Measurements from ENCODE around the gene NECAB3.

Gene NECAB3

DNA sequence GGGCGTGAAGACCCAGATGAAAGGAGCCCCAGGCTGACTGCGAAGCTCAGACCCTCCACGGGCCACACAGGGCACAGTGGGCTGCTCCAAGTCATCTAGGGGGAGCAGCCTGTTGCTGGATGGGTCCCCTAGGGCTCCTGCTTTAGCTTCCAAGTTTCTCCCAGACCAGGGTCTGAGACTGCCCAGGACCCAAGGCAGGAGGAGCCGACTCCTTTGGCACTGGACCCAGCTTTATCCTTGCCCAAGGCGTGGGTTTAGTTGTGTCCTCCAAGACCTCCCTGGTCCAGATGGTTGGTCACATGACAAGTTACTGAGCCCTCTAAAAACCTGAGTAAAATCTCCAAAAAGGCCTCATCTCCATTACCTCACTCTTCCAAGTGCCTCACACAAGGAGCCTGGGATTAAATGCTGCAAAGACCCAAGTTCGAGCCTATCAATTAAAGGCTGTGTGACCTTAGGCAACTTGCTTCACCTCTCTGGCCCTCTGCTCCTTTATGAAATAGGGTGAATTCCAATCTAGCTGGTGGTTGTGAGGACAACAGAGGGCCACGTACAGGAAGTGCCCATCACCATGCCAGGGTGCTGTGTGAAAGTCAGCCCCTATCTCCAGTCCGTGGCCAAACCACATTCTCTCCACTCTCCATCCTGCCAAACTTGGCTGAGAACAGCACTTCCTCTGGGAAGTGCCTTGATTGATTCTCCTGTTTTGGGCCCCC lies 2.5 kb downstream of the NECAB3 start:
- no peak for DNase-seq (ENCODE audit: low read depth)
- TF ChIP-seq CTCF (IDR thresholded peaks at IDR 0.05; ENCODE audit: low read depth, low read length, missing control alignments): no peak
- no peak overlapping the region for H3K4me3 ChIP-seq (ENCODE audit: low read depth, low read length)

- DNase-seq (ENCODE audit: low read depth): no peak
- no peak overlapping the region for H3K4me3 ChIP-seq (ENCODE audit: low read depth, low read length)
- no peak for TF ChIP-seq CTCF (IDR thresholded peaks at IDR 0.05; ENCODE audit: low read depth, low read length, missing control alignments)
Measured at GRCh38 chr20:33670715-33671499, 3.3 kb downstream of the NECAB3 start.

GRCh38 chr20:33669873-33670640 lies 4.2 kb downstream of the NECAB3 start:
- TF ChIP-seq CTCF (IDR thresholded peaks at IDR 0.05; ENCODE audit: low read depth, low read length, missing control alignments): no peak
- DNase-seq (ENCODE audit: low read depth): no peak
- no peak overlapping the region for H3K4me3 ChIP-seq (ENCODE audit: low read depth, low read length)

DNA sequence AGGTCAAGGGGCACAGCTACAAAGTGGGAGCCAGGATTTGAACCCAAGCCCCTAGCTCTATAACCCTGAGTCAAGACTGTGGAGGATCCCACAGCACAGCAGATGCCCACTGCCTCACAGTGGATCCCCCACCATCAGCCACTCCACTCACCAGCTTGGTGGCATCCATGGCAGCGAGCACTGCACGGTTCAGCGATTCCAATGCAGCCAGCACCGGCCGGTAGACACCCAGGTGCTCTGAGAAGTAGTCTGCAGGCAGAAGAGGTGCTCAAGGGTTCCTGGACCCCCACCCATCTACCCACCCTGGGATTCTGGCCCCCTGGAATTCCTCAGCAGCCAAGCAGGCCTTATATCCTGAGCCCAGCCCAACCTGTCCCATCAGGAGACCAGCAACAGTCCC lies 5.0 kb downstream of the NECAB3 start:
- TF ChIP-seq CTCF (IDR thresholded peaks at IDR 0.05; ENCODE audit: low read depth, low read length, missing control alignments): no peak
- no peak overlapping the region for H3K4me3 ChIP-seq (ENCODE audit: low read depth, low read length)
- no peak for DNase-seq (ENCODE audit: low read depth)

DNA sequence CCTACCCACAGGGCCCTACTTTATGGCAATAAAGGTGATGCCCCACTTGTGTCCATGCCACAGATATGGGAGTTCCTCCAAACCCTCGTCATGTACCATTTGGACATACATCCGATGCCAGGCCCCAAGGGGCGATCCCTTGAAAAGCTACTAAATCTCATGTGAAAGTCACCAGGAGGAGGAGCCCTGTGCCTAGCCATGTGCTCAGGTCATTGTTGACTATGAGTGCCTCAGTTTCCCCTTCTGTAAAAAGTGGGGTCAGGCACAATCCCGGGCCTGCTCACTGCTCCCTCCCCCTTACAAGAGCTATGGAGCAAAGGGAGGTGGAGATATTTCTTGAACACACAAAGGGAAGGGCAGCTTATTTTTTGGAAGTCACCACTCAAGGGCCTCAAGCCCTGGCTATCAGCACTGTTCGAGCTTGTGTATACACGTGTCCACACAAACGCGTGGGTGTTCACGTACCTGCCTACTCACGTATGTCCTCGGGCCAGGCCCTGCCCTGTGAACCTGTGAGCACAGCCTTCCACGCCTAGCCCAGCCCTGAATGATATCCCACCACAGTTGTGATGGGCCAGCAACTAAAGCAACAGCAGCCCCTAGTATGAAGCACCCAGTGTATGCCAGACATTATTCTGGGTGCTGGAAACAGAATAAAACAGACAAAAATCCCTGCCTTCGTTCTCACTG lies 5.6 kb downstream of the NECAB3 start:
- H3K4me3 ChIP-seq (ENCODE audit: low read depth, low read length): no peak overlapping the region; the same call in 1 of the 2 replicates
- no peak for DNase-seq (ENCODE audit: low read depth)
- TF ChIP-seq CTCF (IDR thresholded peaks at IDR 0.05; ENCODE audit: low read depth, low read length, missing control alignments): no peak

- TF ChIP-seq CTCF (IDR thresholded peaks at IDR 0.05; ENCODE audit: low read depth, low read length, missing control alignments): peak; percentile 96
- peak overlapping the region; percentile 75 for H3K4me3 ChIP-seq (ENCODE audit: low read depth, low read length)
- no peak for DNase-seq (ENCODE audit: low read depth)
Measured at GRCh38 chr20:33667676-33668465, 6.4 kb downstream of the NECAB3 start.
